Measurements from ENCODE around the gene RHEX. TPM values are rescaled to one million over a fixed set of nuclear protein-coding genes. Genes with fewer than 3 reads are reported as not detected.

RHEX gene
- total RNA-seq, 1 experiment from 2014 or later: not detected

- ChIA-PET CTCF (interaction anchor here (0.6 to 12.7 kb wide), 14 partner anchors 9 to 189 kb away, joined by 3 to 121 read pairs (median 6); partner anchors contain the start of gene AVPR1B), POLR2A (no interaction called here)
- Mint-ChIP-seq H3K36me3 (no peaks in the 10 kb centered on the region), H3K4me1 (no peaks in the 10 kb centered on the region), H3K27me3 (ENCODE audit: low read depth) (no peaks in the 10 kb centered on the region), H3K9me3 (no peaks in the 10 kb centered on the region), H3K4me3 (no peak overlapping the region), H3K27ac (no peak overlapping the region)
- ATAC-seq: peak; percentile 95
- TF ChIP-seq CTCF (IDR thresholded peaks at IDR 0.05): peak; percentile 78
- TF ChIP-seq, protein P1, sequence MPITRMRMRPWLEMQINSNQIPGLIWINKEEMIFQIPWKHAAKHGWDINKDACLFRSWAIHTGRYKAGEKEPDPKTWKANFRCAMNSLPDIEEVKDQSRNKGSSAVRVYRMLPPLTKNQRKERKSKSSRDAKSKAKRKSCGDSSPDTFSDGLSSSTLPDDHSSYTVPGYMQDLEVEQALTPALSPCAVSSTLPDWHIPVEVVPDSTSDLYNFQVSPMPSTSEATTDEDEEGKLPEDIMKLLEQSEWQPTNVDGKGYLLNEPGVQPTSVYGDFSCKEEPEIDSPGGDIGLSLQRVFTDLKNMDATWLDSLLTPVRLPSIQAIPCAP (CRISPR knock-in tag; IDR thresholded peaks at IDR 0.05): no peak
- peak; percentile 86 for DNase-seq (ENCODE audit: low spot score)
These were observed 53.6 kb downstream of the RHEX start for GRCh38 chr1:206106328-206107167.

DNA sequence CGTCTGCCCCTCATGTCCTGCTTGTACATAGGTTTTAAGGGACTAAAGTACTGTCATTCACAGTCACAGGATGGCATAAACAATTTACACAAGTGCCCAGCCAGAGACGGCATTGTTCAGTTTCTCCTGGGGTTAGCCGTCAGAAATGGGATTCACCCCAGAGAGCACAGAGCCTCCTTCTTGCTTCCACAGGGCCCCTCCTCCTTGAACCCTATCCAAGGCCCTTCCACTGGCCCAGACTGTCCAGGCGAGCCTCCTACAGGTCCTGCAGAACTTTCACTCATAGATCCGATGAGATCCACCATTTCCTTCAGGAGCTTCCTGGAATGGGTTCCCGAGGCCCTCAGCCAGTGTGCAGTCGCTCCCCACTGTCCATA, 54.2 kb downstream of the RHEX start:
- ChIA-PET POLR2A (no interaction called here), CTCF (interaction anchor here (1.0 to 12.7 kb wide), 10 partner anchors 10 to 190 kb away, joined by 3 to 121 read pairs (median 10); partner anchors contain the start of gene AVPR1B)
- no peaks in the 10 kb centered on the region for H3K9me3 Mint-ChIP-seq
- DNase-seq (ENCODE audit: low spot score) (no peak), ATAC-seq (no peak)
- H3K36me3 Mint-ChIP-seq: no peaks in the 10 kb centered on the region
- no peaks in the 10 kb centered on the region for H3K4me1 Mint-ChIP-seq
- no peak overlapping the region for H3K27ac Mint-ChIP-seq
- no peak overlapping the region for H3K4me3 Mint-ChIP-seq
- no peaks in the 10 kb centered on the region for H3K27me3 Mint-ChIP-seq (ENCODE audit: low read depth)
- no peak for TF ChIP-seq FOXJ3 (CRISPR knock-in tag; IDR thresholded peaks at IDR 0.05; ENCODE audit: borderline replicate concordance)

GRCh38 chr1:206108635-206109034, 55.7 kb downstream of the RHEX start:
- Mint-ChIP-seq H3K9me3 (no peaks in the 10 kb centered on the region), H3K36me3 (no peaks in the 10 kb centered on the region), H3K4me1 (no peaks in the 10 kb centered on the region), H3K4me3 (no peak overlapping the region), H3K27ac (no peak overlapping the region), H3K27me3 (ENCODE audit: low read depth) (no peaks in the 10 kb centered on the region)
- POLR2A ChIA-PET: interaction anchor here (0.8 kb wide), 1 partner anchor 78 kb away, joined by 3 read pairs; no protein-coding TSS in a partner anchor
- CTCF ChIA-PET: interaction anchor here (1.2 to 12.7 kb wide), 4 partner anchors 32 to 131 kb away, joined by 3 to 121 read pairs (median 30); no protein-coding TSS in a partner anchor
- DNase-seq (ENCODE audit: low spot score) (no peak), ATAC-seq (no peak)
- TF ChIP-seq, protein P2, sequence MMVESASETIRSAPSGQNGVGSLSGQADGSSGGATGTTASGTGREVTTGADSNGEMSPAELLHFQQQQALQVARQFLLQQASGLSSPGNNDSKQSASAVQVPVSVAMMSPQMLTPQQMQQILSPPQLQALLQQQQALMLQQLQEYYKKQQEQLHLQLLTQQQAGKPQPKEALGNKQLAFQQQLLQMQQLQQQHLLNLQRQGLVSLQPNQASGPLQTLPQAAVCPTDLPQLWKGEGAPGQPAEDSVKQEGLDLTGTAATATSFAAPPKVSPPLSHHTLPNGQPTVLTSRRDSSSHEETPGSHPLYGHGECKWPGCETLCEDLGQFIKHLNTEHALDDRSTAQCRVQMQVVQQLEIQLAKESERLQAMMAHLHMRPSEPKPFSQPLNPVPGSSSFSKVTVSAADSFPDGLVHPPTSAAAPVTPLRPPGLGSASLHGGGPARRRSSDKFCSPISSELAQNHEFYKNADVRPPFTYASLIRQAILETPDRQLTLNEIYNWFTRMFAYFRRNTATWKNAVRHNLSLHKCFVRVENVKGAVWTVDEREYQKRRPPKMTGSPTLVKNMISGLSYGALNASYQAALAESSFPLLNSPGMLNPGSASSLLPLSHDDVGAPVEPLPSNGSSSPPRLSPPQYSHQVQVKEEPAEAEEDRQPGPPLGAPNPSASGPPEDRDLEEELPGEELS (CRISPR knock-in tag; IDR thresholded peaks at IDR 0.05): no peak
- no peak for TF ChIP-seq RELA (CRISPR knock-in tag; IDR thresholded peaks at IDR 0.05; ENCODE audit: borderline replicate concordance)
- no peak for TF ChIP-seq GRHL2 (CRISPR knock-in tag; IDR thresholded peaks at IDR 0.05; ENCODE audit: insufficient replicate concordance, severe bottlenecking)
- TF ChIP-seq ZBTB21 (CRISPR knock-in tag; IDR thresholded peaks at IDR 0.05; ENCODE audit: borderline replicate concordance): no peak
- no peak for TF ChIP-seq JUN (CRISPR knock-in tag; IDR thresholded peaks at IDR 0.05)
- TF ChIP-seq EMX1 (CRISPR knock-in tag; IDR thresholded peaks at IDR 0.05): no peak
- no peak for TF ChIP-seq ZNF671 (CRISPR knock-in tag; IDR thresholded peaks at IDR 0.05)
- TF ChIP-seq TEAD1 (CRISPR knock-in tag; IDR thresholded peaks at IDR 0.05): no peak
- no peak for TF ChIP-seq TP53 (CRISPR knock-in tag; IDR thresholded peaks at IDR 0.05)

DNA sequence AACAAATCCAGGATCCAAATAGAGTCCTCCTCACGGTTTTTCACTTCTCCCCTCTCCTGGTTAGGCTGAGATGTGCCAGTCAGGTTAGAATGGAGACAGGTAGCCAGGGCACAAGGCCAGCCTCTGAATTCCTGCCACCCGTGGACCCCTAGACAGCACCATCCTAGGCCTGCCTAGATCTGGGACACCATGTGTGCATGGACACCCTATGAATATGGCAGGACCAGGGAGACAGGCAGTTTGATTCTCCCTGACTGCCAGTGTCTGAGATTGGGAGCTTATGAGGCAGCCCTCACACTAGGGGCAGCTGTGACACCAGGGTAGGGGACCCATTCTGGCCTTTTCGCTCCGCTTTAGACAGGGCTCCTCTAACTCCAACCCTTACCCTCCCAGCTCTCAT, 56.7 kb downstream of the RHEX start:
- no peaks in the 10 kb centered on the region for H3K9me3 Mint-ChIP-seq
- ChIA-PET CTCF (interaction anchor here (1.3 to 12.7 kb wide), 4 partner anchors 79 to 132 kb away, joined by 4 to 121 read pairs (median 30); no protein-coding TSS in a partner anchor), POLR2A (no interaction called here)
- ATAC-seq (no peak), DNase-seq (ENCODE audit: low spot score) (no peak)
- H3K4me1 Mint-ChIP-seq: no peaks in the 10 kb centered on the region
- H3K36me3 Mint-ChIP-seq: no peaks in the 10 kb centered on the region
- TF ChIP-seq CTCF (IDR thresholded peaks at IDR 0.05) (no peak), NFATC4 (CRISPR knock-in tag; IDR thresholded peaks at IDR 0.05) (no peak), NR1H2 (CRISPR knock-in tag; IDR thresholded peaks at IDR 0.05) (no peak), ZNF396 (CRISPR knock-in tag; IDR thresholded peaks at IDR 0.05; ENCODE audit: borderline replicate concordance) (no peak), ELF4 (CRISPR knock-in tag; IDR thresholded peaks at IDR 0.05; ENCODE audit: low read depth) (no peak)
- TF ChIP-seq, protein P3, sequence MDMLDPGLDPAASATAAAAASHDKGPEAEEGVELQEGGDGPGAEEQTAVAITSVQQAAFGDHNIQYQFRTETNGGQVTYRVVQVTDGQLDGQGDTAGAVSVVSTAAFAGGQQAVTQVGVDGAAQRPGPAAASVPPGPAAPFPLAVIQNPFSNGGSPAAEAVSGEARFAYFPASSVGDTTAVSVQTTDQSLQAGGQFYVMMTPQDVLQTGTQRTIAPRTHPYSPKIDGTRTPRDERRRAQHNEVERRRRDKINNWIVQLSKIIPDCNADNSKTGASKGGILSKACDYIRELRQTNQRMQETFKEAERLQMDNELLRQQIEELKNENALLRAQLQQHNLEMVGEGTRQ (CRISPR knock-in tag; IDR thresholded peaks at IDR 0.05): no peak
- no peak overlapping the region for H3K27ac Mint-ChIP-seq
- no peak overlapping the region for H3K4me3 Mint-ChIP-seq
- no peaks in the 10 kb centered on the region; the same call in 1 of the 2 replicates for H3K27me3 Mint-ChIP-seq (ENCODE audit: low read depth)

Measured in WTC11 (cell line).